Osteocyte (in vitro differentiated cells): ENCODE measurements around the gene BTBD16. TPM values are rescaled to one million over a fixed set of nuclear protein-coding genes. Genes with fewer than 3 reads are reported as not detected.

ENCODE experiments used
- DNase-seq: peaks from one replicate; pipeline ENCODE4 v3.0.0; 2021; ENCODE audit warnings: mixed read lengths; ENCODE audit not compliant: unreplicated experiment; ENCODE audit errors: extremely low spot score
- H3K27ac Mint-ChIP-seq: one replicate; pipeline ENCODE4 v1.8.0; 2021; ENCODE audit warnings: mild to moderate bottlenecking, mixed read lengths; ENCODE audit not compliant: unreplicated experiment
- H3K27me3 Mint-ChIP-seq: one replicate; pipeline ENCODE4 v1.8.0; 2021; ENCODE audit warnings: mixed read lengths; ENCODE audit not compliant: unreplicated experiment
- H3K36me3 Mint-ChIP-seq: one replicate; pipeline ENCODE4 v1.8.0; 2021; ENCODE audit warnings: mixed read lengths; ENCODE audit not compliant: unreplicated experiment
- H3K4me1 Mint-ChIP-seq: one replicate; pipeline ENCODE4 v1.8.0; 2021; ENCODE audit warnings: mixed read lengths; ENCODE audit not compliant: unreplicated experiment
- H3K4me3 Mint-ChIP-seq: one replicate; pipeline ENCODE4 v1.8.0; 2021; ENCODE audit warnings: mild to moderate bottlenecking, moderate library complexity, mixed read lengths; ENCODE audit not compliant: unreplicated experiment
- H3K9me3 Mint-ChIP-seq: one replicate; pipeline ENCODE4 v1.8.0; 2021; ENCODE audit warnings: mixed read lengths; ENCODE audit not compliant: unreplicated experiment
- CTCF ChIP-seq: fragments of 200-600 bp; sonication (generic); IDR thresholded peaks from 2 replicates; pipeline ENCODE4 v1.5.0; 2021; ENCODE audit warnings: antibody characterized with exemption, mild to moderate bottlenecking, moderate library complexity
- long read RNA-seq: library from polyadenylated mRNA; unstranded; transcript quantifications from one replicate; pipeline ENCODE4 v2.0.0, GENCODE V29; 2021
- total RNA-seq: library from RNA; stranded (reverse); gene quantifications from 2 replicates; pipeline ENCODE4 v1.2.1, GENCODE V29; 2021

Gene BTBD16
- not detected in 2 replicates for total RNA-seq
- long read RNA-seq, partial matches to known transcripts, result 1 of 2 reads
- long read RNA-seq, other reads (novel, unspliced or antisense), result 1 of 2 reads

DNA sequence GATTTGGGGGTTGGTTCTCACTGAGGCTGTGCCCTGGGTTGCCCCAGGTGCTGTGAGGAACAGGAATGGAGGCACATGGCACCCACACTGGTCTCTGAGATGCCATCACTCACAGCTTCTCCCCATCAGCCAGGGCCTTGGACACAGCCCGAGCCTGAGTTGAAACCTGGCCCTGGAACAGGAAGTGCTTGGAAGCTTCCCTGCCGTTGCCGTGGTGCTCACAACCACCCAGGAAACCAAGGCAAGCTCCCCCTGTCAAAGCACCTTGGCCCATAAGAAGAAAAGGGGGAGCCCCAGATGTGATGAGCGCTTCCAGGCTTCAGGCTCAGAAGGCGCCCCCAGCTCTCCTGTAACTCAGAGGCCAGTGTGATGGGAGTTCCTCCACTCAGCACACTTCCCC, at the start of gene BTBD16:
Gene BTBD16 (plus strand): TSS at position 221 of the 400 bp plus-strand sequence. CDS start 3,786 bp downstream, outside the sequence.
- H3K4me1 Mint-ChIP-seq, result peaks cover 5% of the 10 kb centered on the region
- no peak for DNase-seq
- H3K9me3 Mint-ChIP-seq, result no peaks in the 10 kb centered on the region
- H3K36me3 Mint-ChIP-seq, result peaks cover 11% of the 10 kb centered on the region
- H3K4me3 Mint-ChIP-seq, result no peak within 1 kb of the TSS
- no peak within 1 kb of the TSS for H3K27ac Mint-ChIP-seq
- TF ChIP-seq CTCF, result no peak
- H3K27me3 Mint-ChIP-seq, result no peaks in the 10 kb centered on the region

DNA sequence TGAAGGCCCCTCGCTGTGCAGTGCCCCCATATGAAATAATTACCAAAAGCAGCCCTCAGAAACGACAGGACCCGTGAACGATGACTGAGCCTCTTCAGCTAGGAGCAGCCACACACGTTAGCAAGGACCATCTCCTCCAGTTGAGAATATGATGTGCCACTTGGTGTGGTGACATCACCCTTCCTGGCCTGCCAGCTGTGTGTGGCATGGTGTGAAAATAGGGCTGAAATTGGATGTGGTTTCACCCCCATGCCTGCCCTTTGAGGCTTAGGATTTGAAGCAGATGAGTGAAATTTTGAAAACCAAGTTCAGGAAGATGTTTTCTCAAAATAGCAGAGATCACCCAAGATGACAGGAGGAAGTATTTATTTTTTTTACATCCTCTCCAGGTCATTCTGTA, 49.1 kb upstream of the BTBD16 start:
- no peaks in the 10 kb centered on the region for H3K27me3 Mint-ChIP-seq
- H3K4me3 Mint-ChIP-seq, result no peak overlapping the region
- H3K27ac Mint-ChIP-seq, result no peak overlapping the region
- TF ChIP-seq CTCF, result no peak
- no peak for DNase-seq
- no peaks in the 10 kb centered on the region for H3K4me1 Mint-ChIP-seq
- no peaks in the 10 kb centered on the region for H3K9me3 Mint-ChIP-seq
- H3K36me3 Mint-ChIP-seq, result peaks cover 52% of the 10 kb centered on the region

- no peak for DNase-seq
- no peaks in the 10 kb centered on the region for H3K4me1 Mint-ChIP-seq
- TF ChIP-seq CTCF, result no peak
- no peaks in the 10 kb centered on the region for H3K9me3 Mint-ChIP-seq
- no peak overlapping the region for H3K27ac Mint-ChIP-seq
- H3K4me3 Mint-ChIP-seq, result no peak overlapping the region
- no peaks in the 10 kb centered on the region for H3K27me3 Mint-ChIP-seq
- peaks cover 55% of the 10 kb centered on the region for H3K36me3 Mint-ChIP-seq
Measured at GRCh38 chr10:122222638-122223037, 48.5 kb upstream of the BTBD16 start.

DNA sequence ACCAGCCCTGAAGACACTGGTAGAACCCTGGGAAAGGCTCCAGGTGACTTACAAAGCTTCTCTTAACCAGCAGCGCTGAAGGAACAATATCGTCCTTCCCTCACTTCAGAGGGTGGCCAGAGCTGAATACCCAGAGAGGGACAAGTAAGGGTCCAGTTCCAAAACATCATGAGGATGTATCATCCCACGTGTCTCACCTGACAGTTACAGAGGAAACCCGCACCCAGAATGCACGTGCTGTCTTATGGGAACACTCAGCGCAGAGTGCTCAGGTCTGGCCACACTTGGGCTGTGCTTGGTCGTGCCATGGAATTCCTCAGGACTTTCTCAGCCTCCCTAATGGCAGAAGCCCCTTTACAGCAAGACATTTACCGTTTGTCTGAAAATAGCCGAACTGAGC, 46.9 kb upstream of the BTBD16 start:
- Mint-ChIP-seq H3K27me3 (no peaks in the 10 kb centered on the region), H3K36me3 (peaks cover 53% of the 10 kb centered on the region), H3K27ac (no peak overlapping the region), H3K4me1 (no peaks in the 10 kb centered on the region), H3K9me3 (no peaks in the 10 kb centered on the region), H3K4me3 (no peak overlapping the region)
- no peak for TF ChIP-seq CTCF
- no peak for DNase-seq

DNA sequence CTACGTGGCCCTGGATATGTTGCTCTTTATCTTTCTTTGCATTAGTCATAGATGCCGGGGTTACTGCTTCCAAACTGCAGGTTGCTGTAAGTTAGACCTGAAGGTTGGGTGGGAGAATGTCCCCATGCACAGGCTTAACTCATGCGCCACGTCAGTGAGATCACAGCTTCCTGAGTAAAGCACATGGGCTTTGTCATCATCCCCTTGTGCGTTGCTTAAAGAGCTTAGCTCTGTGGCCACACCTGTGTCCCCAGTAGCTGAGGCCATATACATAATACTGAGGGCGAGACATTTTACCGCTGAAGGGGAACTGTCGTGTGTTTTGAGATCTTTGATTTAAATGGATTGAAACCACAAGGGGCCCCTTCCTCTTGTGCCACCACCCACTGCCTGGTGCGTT, 45.8 kb upstream of the BTBD16 start:
- no peak for DNase-seq
- no peak for TF ChIP-seq CTCF
- H3K4me3 Mint-ChIP-seq, result no peak overlapping the region
- H3K27me3 Mint-ChIP-seq, result no peaks in the 10 kb centered on the region
- H3K27ac Mint-ChIP-seq, result no peak overlapping the region
- no peaks in the 10 kb centered on the region for H3K9me3 Mint-ChIP-seq
- H3K4me1 Mint-ChIP-seq, result no peaks in the 10 kb centered on the region
- H3K36me3 Mint-ChIP-seq, result peaks cover 55% of the 10 kb centered on the region
